ENCODE results near the gene CLSTN2. TPM values are rescaled to one million over a fixed set of nuclear protein-coding genes. Genes with fewer than 3 reads are reported as not detected.

Gene CLSTN2
- total and polyA plus RNA-seq, 3 donors from 2014 or later, result 3.1 to 5.7 (median 3.8) TPM

GRCh38 chr3:140375002-140375401 lies 440.0 kb downstream of the CLSTN2 start:
- Histone ChIP-seq H3K27me3 (no peaks in the 10 kb centered on the region), H3K4me3 (no peak overlapping the region), H3K9me3 (no peaks in the 10 kb centered on the region), H3K27ac (no peak overlapping the region), H3K4me1 (no peaks in the 10 kb centered on the region), H3K36me3 (ENCODE audit: low read depth, missing control alignments) (no peaks in the 10 kb centered on the region)
- intact Hi-C loops (cut with DNase I; ENCODE audit: low total_unique reads), result no loop called here
- 59 to 67% methylated on average over 1 of the region's 1 CpG for WGBS, 2 donors
- no peak for DNase-seq
- TF ChIP-seq CTCF (IDR thresholded peaks at IDR 0.05) (no peak), POLR2A (IDR thresholded peaks at IDR 0.05) (no peak)

- no peak overlapping the region for H3K27ac ChIP-seq
- DNase-seq, result no peak
- H3K27me3 ChIP-seq, result no peaks in the 10 kb centered on the region
- no peaks in the 10 kb centered on the region for H3K36me3 ChIP-seq (ENCODE audit: low read depth, missing control alignments)
- no peaks in the 10 kb centered on the region for H3K4me1 ChIP-seq
- intact Hi-C loops (cut with DNase I; ENCODE audit: low total_unique reads), result no loop called here
- no peaks in the 10 kb centered on the region for H3K9me3 ChIP-seq
- H3K4me3 ChIP-seq, result no peak overlapping the region
- no peak for TF ChIP-seq CTCF (IDR thresholded peaks at IDR 0.05)
- WGBS, 2 donors, result 86 to 100% methylated on average over 1 of the region's 1 CpG
Measured at GRCh38 chr3:140376136-140376889, 441.3 kb downstream of the CLSTN2 start.

- H3K27ac ChIP-seq, result no peak overlapping the region
- H3K4me3 ChIP-seq, result no peak overlapping the region
- intact Hi-C loops (cut with DNase I; ENCODE audit: low total_unique reads), result no loop called here
- no peaks in the 10 kb centered on the region for H3K27me3 ChIP-seq
- H3K4me1 ChIP-seq, result no peaks in the 10 kb centered on the region
- no peak for TF ChIP-seq POLR2A (IDR thresholded peaks at IDR 0.05)
- no peak for TF ChIP-seq CTCF (IDR thresholded peaks at IDR 0.05)
- no peaks in the 10 kb centered on the region for H3K36me3 ChIP-seq (ENCODE audit: low read depth, missing control alignments)
- WGBS, 2 donors, result 91 to 100% methylated on average over 1 of the region's 1 CpG
- no peaks in the 10 kb centered on the region for H3K9me3 ChIP-seq
- DNase-seq, result no peak
Measured at GRCh38 chr3:140377644-140378043, 442.7 kb downstream of the CLSTN2 start.

GRCh38 chr3:140378571-140379340 lies 443.8 kb downstream of the CLSTN2 start:
- Histone ChIP-seq H3K9me3 (no peaks in the 10 kb centered on the region), H3K4me3 (no peak overlapping the region), H3K36me3 (ENCODE audit: low read depth, missing control alignments) (no peaks in the 10 kb centered on the region), H3K27me3 (no peaks in the 10 kb centered on the region), H3K27ac (no peak overlapping the region), H3K4me1 (no peaks in the 10 kb centered on the region)
- no peak for DNase-seq
- intact Hi-C loops (cut with DNase I; ENCODE audit: low total_unique reads), result no loop called here
- no peak for TF ChIP-seq POLR2A (IDR thresholded peaks at IDR 0.05)
- TF ChIP-seq CTCF (IDR thresholded peaks at IDR 0.05), result no peak
- 26 to 30% methylated on average over 3 of the region's 3 CpGs for WGBS, 2 donors
